DMS153 treated with DMSO at 0.1 percent for 48 hours (cell line): ENCODE measurements around the gene QRFP.

Experiments used
- DNase-seq: peaks from one replicate; lab custom pipeline; 2025; ENCODE audit not compliant: unreplicated experiment; lab: John Stamatoyannopoulos, UW

The QRFP gene

DNA sequence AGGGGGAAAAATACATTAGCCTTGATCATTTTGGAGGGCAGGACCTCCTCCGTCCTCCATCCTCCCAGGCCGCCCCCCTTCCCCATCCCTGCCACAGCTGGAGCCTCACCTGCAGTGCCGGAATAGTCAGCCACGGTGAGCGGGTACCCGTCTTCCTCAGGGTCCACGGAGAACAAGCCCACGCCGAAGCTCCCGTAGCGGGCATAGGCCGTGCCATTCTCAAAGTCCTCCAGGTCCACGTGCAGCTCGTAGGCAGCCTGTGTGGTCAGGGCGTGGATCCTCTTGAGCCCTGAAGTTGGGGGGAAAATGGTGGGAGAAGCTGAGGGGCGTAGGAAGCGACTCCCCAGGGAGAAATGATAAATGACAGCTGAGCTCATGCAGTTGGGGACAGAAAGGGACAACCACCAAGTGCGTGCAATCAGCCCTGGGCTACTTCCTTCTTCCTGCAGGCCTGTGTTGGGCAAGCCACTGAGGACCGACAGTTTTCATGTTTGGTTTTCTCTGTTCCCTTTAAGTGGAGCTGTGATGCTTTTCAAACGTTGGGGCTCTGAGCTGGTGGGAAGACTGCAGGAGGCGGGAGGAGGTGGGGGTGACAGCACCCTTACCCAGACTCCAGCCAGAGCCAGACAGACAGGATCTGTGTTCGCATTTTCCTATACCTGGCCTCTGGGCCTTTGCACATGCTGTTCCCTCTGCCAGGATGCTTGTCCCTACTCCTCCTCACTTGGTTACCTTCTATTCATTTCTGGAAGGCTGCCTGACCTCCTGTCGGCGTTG, 8.7 kb upstream of the QRFP start:
- DNase-seq, result no peak

DNA sequence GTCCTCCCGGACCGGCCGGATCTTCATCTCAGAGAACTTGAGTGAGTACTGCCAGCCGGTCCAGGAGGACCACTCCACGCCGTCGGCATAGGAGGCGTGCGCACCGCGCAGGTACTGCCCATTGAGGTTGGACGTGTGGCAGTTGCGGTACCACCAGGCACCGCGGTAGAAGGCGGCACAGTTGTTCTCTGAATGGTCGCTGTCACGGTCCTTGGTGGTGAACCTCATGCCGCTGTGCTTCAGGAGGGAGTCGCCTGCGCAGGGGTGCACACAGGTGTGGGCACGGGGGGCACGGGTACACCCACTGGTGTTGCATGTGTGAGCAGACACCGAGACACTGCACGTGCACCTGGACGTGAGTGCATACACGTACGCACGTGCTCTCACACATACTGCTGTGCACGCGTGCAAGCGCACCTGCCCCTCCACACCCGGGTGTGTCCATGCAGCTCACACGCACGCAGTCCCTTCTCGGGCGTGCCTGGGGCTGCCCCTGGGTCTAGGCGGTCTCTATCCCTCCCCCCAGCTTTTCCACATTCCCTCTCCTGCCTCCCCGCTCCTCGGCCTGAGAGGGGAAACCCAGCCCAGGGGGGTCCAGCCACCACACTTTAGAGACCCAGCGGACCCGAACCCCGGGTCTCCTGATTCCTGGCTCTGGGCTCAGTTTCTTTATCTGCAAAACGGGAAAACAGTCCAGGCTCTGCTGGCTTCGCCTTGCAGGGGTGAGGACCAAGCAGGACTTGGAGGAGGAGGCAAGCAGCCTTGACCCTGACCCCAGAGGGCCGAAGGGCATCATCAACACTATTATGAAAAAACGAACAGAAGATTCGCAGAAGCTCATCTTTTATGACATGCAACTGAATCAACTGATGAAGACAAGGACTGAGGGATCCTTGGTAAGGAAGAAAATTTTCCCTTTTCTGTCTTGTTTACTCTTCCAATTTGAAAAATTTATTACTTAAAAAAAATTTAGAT, 7.7 kb upstream of the QRFP start:
- no peak for DNase-seq

DNA sequence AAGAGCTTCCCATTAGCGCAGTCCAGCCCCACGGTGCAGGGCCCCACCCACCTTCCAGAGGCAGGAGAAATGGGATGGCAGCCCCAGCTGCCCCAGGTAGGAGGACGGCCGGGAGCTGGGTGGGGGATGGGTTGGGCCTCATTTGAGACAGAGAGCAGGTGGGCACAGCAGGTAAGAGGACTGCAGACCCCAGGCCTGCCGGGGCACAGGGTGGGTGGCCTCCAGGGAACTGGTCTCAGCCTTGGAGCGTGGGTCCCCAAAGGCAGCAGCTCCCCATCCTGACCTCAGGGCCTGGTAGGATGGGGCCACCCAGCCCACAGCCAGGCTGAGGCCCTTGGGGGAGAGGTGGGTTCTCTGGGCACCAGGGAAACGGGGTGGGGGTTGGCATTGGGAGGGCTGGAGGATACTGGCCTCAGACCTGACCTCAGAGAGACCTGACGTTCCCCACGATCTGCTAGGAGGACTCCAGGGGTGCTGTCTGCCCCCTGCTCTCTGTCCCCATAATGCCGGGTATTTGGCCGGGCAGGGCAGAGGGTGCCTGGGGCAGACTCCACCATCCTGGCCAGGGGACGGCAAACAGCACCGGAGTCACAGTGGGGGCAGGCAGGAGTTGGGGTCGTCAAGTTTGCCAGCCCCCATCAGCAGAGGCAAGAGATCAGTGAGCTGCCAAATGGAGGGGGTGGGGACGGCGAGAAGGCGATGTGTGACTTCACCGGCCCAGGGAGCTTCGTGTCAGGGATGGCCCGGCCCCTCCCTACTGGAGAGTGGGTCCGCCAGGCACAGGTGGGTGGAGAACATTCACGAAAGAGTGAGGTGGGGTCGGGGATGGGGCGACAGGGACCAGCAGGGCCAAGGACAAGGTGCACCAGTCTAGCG, 6.8 kb upstream of the QRFP start:
- no peak for DNase-seq

DNA sequence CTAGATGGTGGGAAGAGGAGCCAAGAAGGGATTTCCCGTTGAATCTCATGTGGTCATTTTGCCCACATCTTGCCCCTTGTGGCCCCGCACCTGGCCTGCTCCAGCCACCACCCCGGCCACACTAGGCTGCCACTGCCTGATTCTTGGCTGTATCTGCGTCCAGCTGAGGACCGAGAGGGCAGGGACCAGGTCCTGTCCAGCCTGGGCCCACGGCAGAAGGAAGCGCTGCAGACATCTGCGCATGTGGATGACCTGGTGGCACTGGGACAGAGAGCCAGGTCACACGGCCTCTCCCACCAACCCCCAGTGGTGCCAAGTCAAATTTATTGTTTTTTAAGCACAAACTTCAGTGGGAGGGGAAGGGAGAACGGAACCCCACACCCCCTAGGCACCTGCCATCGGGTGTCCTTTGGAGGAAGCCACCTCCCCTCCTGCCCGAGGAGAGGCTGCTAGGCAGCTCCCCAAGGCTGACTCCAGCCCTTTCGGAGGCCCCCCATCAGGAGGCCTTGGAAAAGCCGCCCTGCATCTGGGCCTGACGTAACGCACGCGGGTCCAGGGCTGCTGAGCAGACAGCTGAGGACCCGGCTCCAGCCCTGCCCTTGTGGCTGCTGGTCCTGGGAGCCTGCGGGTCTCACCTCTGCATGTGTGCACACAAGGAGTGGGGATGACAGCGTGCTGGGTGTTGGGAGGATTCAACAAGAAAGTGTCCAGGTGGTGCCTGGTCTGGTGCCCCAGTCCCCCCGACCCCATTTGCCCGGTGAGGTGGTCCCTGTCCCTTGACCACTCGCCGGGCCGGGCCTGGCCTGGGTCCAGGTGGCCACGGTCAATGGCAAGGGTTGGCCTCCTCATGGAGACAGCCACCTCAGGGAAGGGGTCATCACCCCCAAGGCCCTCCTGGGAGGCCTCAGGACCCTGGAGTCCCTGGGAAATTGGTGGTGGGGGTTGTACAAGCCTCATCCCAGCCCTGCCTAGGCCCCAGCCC, 5.9 kb upstream of the QRFP start:
- no peak for DNase-seq

DNA sequence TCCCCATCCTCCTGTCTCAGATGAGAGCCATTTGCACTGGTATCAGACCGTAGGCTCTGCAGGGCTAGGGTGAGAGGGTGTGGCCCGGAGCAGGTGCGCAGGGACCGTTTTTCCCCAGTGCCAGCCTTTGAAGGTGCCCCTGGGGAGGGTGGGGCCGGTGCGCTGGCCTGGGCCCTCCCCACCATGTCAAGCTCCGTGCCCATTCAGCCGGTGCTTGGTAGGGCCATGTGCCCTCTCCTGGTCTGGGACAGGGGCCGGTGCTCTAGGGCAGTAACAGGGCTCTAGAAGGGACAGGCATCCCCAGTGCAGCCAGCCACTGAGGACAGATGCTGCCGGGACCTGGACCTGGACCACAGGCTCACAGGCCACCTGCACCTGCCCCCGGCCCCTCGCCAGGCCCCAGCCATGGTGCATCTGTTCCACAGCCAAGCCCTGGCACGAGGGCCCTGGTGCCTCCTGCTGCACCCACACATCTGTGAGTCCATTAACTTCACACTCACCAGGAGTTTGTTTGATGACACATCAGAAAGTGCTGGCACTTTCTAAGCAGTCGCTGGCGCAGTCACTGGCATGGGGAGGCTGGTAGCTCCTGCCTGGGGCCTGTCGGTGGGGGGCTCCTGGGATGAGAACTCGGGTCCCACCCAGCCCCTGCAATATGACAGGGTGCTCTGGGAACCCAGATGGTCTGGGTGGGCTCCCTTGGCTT, 5.0 kb upstream of the QRFP start:
- DNase-seq, result no peak

DNA sequence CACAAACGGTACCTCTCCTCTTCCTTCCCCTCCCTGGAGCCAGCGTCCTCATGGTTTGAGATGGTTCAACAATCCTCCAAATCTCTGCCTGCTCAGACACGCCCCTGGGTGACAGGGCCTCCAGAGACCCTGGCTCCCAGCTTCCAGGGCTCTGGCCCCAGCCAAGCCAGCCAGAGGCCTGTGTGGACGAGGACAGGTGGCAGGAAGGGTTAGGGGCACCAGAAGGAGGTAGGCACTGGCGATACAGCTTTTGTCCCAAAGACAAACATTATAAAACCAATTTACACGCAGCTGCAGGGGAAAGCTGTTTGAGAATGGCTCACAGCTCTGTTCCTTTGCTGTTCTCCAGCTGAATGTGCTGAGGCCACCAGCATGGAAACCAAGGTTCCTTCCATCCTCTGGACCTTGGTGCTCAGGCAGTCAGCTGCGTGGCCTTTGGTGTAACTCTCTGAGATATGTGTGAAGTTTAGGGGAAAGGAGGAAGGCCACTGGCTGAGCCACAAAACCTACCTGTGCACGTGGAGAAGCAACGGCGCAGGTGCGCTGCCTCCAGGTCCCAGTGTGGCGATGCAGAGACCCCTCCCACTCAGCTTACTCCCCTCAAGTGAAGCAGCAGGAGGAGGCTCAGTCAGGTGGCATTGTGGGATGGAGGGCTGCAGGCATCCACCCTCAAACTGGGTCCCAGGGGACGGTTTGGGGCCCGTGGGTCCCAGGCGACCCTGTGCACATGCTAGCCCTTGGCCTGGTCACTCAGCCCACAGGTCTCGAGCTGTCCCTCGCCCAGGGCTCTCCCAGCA, 4.3 kb upstream of the QRFP start:
- DNase-seq, result no peak

DNA sequence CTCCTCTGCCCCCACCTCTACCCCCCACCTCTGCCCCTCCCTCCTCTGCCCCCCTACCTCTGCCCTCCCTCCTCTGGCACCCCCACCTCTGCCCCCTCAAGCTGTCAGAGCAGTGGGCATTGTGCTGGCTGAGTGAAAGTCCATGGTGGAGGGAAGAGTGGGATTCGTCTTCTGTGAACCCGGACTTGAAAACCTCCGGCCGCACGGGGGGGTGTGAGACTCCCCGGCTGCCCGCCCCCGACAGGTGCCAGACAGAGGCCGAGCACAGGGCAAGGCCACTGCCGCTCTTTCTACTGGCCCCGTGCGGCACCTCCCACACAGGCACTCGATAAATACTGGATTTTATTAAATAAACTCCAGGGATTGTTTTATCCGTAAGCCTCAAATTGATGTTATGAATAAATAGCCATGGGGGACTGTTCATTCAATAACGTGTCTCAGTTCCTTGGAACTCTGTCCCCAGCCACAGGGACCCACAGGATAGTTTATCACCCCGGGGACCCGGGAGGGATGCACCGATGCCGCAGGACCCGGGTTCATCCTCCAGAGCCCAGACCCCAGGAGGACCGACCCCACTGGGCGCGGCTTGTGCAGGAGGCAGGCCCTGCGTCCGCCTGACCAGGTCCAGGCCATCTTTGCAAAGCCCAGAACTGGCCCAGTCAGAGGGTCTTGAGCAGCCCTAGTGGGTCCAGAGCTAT, 2.6 kb upstream of the QRFP start:
- no peak for DNase-seq

DNA sequence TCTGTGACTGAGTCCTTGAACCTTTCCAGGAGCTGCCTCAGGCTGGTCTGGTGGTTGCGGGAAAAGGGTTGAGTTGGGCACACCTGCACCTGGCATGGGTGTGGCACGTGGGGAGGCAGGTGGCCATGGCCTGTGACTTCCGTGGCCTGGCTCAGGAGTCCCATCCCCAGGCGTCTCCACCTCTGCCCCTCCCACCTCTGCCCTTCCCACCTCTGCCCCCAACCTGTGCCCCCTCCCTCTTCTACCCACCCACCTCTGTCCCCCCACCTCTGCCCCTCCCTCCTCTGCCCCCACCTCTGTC, 1.9 kb upstream of the QRFP start:
- DNase-seq, result peak; percentile 18

DNA sequence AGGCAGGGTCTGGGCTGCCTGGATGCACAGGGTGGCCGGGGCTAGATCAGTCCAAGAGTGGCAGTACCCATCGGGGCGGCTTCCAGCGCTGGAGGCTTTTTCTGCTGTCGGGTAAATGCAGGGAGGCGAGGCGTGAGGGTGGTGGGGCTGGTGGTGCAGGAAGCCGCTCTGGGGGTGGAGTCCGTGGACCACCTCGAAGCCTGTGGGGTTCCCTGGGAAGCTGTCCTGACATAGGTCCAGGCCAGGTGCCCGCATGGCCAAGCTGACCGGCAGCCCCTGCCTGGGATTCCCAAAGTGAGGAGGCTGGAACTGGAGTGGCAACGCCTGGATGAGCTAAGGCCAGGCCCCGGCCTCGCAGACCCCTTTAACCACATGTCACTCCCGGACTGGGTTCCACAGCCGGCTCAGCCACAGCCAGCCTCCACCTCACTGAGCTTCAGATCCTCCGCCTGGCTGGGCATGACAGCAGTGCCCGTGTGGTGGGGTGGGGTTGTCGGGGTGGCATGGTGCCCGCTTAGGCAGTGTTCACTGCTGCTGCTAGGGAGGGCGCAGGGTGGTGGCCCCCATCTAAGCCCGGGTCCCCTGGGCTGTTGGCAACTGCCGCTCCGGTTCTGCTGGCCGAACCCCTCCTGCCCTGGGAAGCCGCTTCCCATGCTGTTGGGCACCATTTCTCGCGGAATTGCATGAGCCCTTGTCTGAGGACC, 1.4 kb upstream of the QRFP start:
- DNase-seq, result no peak

DNA sequence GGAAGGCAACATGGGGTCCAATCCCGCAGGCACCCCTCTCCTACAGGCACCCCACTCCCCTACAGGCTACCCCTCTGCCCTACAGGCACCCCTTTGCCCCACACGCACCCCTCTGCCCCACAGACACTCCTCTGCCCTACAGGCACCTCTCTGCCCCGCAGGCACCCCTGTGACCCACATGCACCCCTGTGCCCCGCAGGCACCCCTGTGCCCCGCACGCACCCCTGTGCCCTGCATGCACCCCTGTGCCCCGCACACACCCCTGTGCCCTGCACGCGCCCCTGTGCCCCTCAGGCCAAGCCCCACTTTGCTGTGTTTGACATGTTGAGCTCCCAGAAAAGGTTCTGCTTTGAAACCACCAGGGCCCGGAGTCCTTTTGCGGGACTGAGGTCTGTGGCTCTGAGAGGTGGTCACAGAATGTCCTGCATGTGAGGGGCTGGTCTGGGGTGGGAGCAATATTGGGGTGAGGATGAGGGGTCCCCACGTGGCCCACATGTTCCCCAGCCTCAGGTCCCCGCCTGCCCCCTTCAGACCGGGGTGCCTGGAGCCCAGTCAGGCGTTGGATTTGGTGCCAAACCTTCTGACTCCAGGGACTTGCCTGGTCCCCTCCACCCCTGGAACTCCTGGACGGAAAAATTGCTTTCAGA, 616 bp upstream of the QRFP start:
- DNase-seq, result no peak

DNA sequence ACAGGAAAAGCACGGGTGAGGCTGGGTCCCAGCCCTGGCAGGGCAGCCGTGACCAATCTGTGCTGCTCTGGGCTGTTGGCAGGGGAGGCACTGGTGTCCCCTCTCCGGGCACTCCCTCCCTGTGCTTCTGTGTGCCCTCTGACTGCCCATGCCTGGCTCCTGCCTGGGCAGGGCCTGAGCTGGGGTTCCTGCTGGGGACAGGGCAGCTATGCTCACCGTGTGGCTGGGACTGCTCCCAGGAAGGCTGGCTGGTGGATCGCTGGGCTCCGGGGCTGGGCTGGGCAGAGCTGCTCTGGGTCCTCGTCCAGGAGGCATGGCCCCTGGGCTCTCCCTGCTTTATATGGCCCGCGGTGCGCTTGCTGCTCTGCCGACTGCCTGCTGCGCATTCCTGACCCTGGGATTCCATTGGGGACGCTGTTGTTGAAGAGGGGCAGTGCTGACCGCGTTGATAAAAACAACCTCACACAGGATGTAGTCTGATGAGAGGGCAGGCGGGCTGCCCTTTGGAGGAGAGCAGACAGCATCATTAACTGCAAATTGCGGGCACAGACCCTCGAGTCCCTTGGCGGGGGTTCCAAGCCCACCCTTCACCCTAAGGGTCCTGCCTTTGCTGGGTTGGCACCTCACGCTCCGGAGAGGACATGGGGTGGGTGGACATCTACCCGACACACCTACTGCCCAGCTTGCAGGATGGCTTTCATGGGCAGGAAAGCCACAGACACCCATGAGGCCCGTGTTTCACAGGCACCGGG, 955 bp downstream of the QRFP start:
- DNase-seq, result no peak

DNA sequence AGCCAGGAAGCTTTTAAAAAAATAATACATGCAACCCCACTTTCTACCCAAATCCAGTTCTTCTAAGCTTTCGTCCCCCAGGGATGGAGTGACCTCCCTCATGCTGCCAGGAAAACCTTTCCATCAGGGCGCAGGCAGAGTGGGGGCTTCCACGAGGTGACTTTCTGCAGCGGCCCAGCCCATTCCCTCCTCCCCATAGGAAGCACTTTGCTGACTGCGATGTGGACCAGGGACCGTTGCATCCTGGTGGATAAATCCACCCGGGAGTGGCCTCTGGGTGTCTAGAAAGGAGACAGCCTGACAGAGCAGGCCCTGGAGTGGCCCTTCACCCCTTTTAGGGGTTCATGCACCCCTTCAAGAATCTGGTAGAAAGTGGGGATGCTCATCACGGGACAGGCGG, 1.6 kb downstream of the QRFP start:
- no peak for DNase-seq

DNA sequence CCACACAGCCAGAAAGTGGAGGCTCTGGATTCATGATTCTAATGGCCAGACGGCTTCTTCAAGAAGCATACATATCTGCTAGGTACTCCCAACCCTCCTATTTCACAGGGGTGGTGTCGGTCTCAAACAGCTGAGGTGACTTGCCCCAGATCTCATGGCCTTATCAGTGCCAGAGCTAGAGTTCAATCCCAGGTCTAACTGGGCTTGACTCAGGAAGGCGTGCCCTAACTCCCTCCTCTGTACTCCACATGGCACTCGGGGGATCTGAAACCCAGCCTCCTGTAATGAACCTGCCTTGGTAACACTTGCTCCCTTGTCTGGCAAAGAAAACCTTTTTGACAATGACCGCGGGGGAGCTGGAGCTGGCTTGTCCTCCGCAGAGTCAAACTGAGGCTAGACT, 2.1 kb downstream of the QRFP start:
- DNase-seq, result no peak

DNA sequence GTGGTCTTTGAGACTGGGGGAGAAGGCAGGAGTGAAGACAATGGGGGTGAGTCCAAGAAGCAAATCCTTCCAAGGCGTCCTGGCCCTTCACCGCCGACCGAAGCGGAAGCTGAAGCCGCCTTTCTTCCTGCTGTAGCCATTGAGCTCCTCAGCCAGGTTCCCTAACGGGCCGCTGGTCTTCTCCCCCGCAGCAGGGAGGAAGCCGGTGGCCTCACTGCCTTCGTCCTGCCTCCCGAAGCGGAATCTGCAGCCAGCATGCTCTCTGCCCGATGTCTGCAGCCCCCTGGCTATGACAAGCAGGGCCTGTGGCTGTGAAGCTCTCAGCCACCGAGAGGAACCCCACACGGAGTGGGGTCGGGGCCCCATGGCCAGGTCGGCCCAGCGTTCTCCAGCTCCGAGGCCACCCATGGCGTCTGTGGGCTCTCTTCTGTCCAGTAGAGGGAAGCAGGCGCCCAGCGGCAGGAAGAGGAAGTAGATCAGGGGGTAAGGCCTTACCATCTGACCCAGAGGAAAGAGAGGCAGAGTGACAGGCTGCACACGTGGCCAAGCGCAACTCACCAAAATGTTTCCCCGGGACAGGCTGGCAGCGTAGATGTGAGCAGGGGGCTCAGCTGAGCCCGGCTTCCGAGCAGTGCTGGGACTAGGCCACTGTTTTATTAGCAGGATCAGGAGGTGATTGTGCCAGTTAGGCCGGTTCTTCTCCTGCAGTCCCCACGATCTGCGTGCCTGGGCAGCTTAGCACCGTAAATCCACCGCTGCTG, 3.1 kb downstream of the QRFP start:
- no peak for DNase-seq

DNA sequence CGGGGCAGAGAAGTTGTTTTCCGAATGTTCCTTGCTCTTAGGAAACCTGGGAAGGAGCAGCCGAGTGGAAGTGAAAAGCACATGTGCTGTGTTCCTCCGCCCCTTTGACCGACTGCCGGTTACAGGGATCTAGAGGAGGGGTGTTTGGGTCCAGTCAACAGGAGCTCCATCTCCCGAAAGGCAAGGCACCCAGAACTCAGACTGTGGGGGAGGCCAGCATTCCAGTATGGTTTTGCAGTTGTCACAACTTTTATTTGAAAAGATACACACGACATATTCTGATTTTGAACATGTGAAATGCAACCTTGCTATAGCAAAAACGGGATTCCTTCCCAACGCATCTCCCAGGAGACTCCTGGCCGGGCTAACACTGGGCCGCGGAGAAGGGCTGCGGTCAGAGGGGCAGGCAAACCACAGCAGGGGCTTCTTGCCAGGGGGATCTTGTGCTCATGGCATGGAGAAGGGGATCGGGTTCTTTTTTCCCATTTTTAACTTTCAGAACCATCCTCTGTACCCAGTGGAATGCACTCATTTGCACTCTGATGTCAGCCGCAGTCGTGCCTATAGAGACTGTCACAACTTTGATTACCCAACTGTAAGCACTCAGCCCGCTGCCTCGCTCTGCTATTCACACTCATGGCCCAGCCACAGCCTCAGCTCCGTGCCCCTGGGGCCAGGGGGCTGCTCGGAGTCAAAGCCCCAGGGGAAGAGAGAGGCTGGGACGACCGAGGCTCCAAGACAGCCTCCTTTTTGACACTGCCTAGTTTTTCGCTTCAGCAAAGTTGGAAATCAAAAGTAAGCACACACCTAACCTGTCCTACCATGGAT, 3.9 kb downstream of the QRFP start:
- DNase-seq, result no peak
